Measurements from ENCODE around the gene AGPAT4. TPM values are rescaled to one million over a fixed set of nuclear protein-coding genes. Genes with fewer than 3 reads are reported as not detected.

AGPAT4 gene
- total RNA-seq, 1 experiment from 2014 or later = 15.5 TPM

DNA sequence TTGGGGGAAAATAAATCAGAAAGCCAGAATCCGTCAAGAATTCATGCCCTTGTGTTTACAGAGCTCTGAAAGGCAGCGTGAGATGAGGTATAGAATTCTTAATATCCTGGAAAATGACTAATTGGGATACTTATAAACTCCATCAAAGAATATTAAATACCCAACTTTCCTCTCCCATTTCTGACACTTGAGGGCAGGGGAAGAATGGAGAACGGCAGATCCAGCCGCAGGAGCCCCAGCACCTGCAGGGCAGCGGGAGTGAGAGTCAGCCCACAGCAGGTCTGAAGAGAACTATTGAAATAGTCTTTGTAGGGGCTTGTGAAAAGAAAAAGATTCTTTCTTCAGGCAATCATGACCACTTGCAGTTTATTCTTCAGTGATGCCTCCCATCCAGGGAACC lies 107.2 kb downstream of the AGPAT4 start (continued):
- TF ChIP-seq, protein P1, sequence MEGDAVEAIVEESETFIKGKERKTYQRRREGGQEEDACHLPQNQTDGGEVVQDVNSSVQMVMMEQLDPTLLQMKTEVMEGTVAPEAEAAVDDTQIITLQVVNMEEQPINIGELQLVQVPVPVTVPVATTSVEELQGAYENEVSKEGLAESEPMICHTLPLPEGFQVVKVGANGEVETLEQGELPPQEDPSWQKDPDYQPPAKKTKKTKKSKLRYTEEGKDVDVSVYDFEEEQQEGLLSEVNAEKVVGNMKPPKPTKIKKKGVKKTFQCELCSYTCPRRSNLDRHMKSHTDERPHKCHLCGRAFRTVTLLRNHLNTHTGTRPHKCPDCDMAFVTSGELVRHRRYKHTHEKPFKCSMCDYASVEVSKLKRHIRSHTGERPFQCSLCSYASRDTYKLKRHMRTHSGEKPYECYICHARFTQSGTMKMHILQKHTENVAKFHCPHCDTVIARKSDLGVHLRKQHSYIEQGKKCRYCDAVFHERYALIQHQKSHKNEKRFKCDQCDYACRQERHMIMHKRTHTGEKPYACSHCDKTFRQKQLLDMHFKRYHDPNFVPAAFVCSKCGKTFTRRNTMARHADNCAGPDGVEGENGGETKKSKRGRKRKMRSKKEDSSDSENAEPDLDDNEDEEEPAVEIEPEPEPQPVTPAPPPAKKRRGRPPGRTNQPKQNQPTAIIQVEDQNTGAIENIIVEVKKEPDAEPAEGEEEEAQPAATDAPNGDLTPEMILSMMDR (IDR thresholded peaks at IDR 0.05 in 2 of 3, conservative IDR thresholded peaks at IDR 0.05 in 1 of 3; ENCODE audit: borderline replicate concordance in 1 of 3, insufficient read depth in 1 of 3, low read depth in 2 of 3, low read length in 2 of 3) = no peak
- TF ChIP-seq CEBPB (IDR thresholded peaks at IDR 0.05; ENCODE audit: low read depth) (no peak), JUND (IDR thresholded peaks at IDR 0.05) (no peak), TCF7L2 (IDR thresholded peaks at IDR 0.05; ENCODE audit: borderline replicate concordance, extremely low read depth, insufficient read depth, insufficient read length) (no peak), EZH2phosphoT487 (IDR thresholded peaks at IDR 0.05; ENCODE audit: borderline replicate concordance) (no peak)
- TF ChIP-seq, protein P2, sequence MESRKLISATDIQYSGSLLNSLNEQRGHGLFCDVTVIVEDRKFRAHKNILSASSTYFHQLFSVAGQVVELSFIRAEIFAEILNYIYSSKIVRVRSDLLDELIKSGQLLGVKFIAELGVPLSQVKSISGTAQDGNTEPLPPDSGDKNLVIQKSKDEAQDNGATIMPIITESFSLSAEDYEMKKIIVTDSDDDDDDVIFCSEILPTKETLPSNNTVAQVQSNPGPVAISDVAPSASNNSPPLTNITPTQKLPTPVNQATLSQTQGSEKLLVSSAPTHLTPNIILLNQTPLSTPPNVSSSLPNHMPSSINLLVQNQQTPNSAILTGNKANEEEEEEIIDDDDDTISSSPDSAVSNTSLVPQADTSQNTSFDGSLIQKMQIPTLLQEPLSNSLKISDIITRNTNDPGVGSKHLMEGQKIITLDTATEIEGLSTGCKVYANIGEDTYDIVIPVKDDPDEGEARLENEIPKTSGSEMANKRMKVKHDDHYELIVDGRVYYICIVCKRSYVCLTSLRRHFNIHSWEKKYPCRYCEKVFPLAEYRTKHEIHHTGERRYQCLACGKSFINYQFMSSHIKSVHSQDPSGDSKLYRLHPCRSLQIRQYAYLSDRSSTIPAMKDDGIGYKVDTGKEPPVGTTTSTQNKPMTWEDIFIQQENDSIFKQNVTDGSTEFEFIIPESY (IDR thresholded peaks at IDR 0.05; ENCODE audit: extremely low read depth, insufficient replicate concordance, low read length) = no peak

DNA sequence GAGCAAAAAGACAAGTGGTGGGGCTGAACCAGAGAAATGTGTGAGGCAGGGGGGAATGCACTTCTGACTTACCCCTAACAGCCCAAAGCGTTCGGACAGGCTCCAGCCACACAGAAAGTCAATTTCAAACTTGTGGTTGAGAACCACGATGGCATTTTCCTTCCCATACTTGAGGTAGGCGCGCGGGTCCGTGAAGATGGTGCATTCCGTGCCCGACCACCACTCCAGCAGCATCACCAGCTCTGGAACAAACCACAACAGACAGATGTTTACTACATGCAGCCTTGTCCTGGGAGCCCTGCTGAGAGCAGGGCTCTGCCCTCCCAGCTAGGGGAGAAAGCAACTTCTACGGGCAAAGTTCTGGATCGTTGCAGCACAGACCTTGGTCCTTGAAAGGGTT lies 107.7 kb downstream of the AGPAT4 start:
- Histone ChIP-seq H3K27me3 (ENCODE audit: insufficient read depth, low read length) (no peaks in the 10 kb centered on the region), H3K27ac (ENCODE audit: low read depth, low read length) (no peak overlapping the region), H3K4me3 (replicated peaks in 1 of 2; ENCODE audit: low read depth in 1 of 2, low read length in 2 of 2) (no peak overlapping the region), H2AFZ (ENCODE audit: low read depth, low read length, poor library complexity, severe bottlenecking) (no peak overlapping the region), H3K36me3 (ENCODE audit: control insufficient read depth in 1 of 2, insufficient read depth in 2 of 2, low read length in 2 of 2) (no peaks in the 10 kb centered on the region), H3K79me2 (ENCODE audit: insufficient read depth, low read length) (no peaks in the 10 kb centered on the region), H4K20me1 (ENCODE audit: insufficient read depth) (no peaks in the 10 kb centered on the region), H3K4me1 (ENCODE audit: control insufficient read depth in 1 of 2, insufficient read depth in 2 of 2, low read length in 2 of 2) (peaks cover 15 to 27% of the 10 kb centered on the region in 2 experiments), H3K9me3 (ENCODE audit: control insufficient read depth in 1 of 2, insufficient read depth in 1 of 2, low read depth in 1 of 2, low read length in 2 of 2) (no peaks in the 10 kb centered on the region), H3K9ac (ENCODE audit: low read length) (no peak overlapping the region), H3K9me2 (ENCODE audit: insufficient read depth) (no peaks in the 10 kb centered on the region), H3K4me2 (ENCODE audit: low read length) (no peak overlapping the region)
- POLR2A ChIA-PET = no interaction called here
- RAD21 ChIA-PET (ENCODE audit: low non-redundant PET in 1 of 2, low total read pairs in 2 of 2, uncharacterized antibody in 2 of 2, unreplicated experiment in 2 of 2) = no interaction called here
- intact Hi-C loops (cut with micrococcal nuclease) = loop anchor here (10.0 kb wide), 1 partner anchor 109 kb away; the partner anchor contains the start of gene AGPAT4
- no peak for TF ChIP-seq RAD21 (IDR thresholded peaks at IDR 0.05; ENCODE audit: low read depth)
- no peak for TF ChIP-seq SP1 (IDR thresholded peaks at IDR 0.05; ENCODE audit: low read depth)
- no peak for TF ChIP-seq CBX3 (IDR thresholded peaks at IDR 0.05; ENCODE audit: low read depth)
- TF ChIP-seq TCF7L2 (IDR thresholded peaks at IDR 0.05; ENCODE audit: borderline replicate concordance, extremely low read depth, insufficient read depth, insufficient read length) = no peak
- TF ChIP-seq EZH2phosphoT487 (IDR thresholded peaks at IDR 0.05; ENCODE audit: borderline replicate concordance) = no peak
- TF ChIP-seq FOSL1 (IDR thresholded peaks at IDR 0.05; ENCODE audit: low read depth) = no peak
- TF ChIP-seq ZNF274 (IDR thresholded peaks at IDR 0.05; ENCODE audit: low read depth, low read length) = no peak
- no peak for TF ChIP-seq SIN3A (IDR thresholded peaks at IDR 0.05; ENCODE audit: low read depth)
- no peak for TF ChIP-seq CEBPB (IDR thresholded peaks at IDR 0.05; ENCODE audit: low read depth)
- TF ChIP-seq, protein P3, sequence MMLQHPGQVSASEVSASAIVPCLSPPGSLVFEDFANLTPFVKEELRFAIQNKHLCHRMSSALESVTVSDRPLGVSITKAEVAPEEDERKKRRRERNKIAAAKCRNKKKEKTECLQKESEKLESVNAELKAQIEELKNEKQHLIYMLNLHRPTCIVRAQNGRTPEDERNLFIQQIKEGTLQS (IDR thresholded peaks at IDR 0.05) = no peak
- TF ChIP-seq EZH2 (IDR thresholded peaks at IDR 0.05) = no peak
- no peak for TF ChIP-seq JUND (IDR thresholded peaks at IDR 0.05)
- no peak for TF ChIP-seq POLR2AphosphoS5 (IDR thresholded peaks at IDR 0.05; ENCODE audit: low read depth, low read length)
- no peak for TF ChIP-seq POLR2A (IDR thresholded peaks at IDR 0.05; ENCODE audit: borderline replicate concordance, extremely low read depth, insufficient read depth, insufficient read length)
- DNase-seq (ENCODE audit: low read depth, low spot score) = no peak
- CTCF ChIA-PET = no interaction called here
- no peak for ATAC-seq
- no TSS peak for BruUV-seq (replicated peaks)

Data from HCT116 (cell line).